HL-60 (cell line): ENCODE data around the gene GIMAP1.

Experiments used
- DNase-seq, 2 experiments: peaks; one replicate each; pipeline ENCODE4 v3.0.0-alpha.2; 2010 to 2020; ENCODE audit warnings: low read depth in 1 of 2, low spot score in 1 of 2
- H3K27ac ChIP-seq: fragments of 250-450 bp; sonication (Bioruptor Pico); replicated peaks from 2 replicates; pipeline ENCODE4 v1.5.1; 2020; ENCODE audit warnings: mild to moderate bottlenecking, moderate library complexity
- H3K27me3 ChIP-seq: fragments of 250-450 bp; sonication (Bioruptor Pico); 2 replicates; pipeline ENCODE4 v1.5.1; 2021; ENCODE audit warnings: mild to moderate bottlenecking, moderate library complexity; ENCODE audit not compliant: insufficient read depth, poor library complexity, severe bottlenecking
- H3K4me3 ChIP-seq: replicated peaks from 2 replicates; pipeline ENCODE4 v1.5.1; 2011; ENCODE audit warnings: mild to moderate bottlenecking, control low read depth, low read length; ENCODE audit not compliant: insufficient read depth
- CTCF ChIP-seq: IDR thresholded peaks from one replicate; pipeline ENCODE4 v1.5.1; 2011; ENCODE audit warnings: low read length, control low read depth, inconsistent platforms; ENCODE audit not compliant: insufficient read depth
- GABPA ChIP-seq: IDR thresholded peaks from 2 replicates; pipeline ENCODE4 v1.6.1; 2012; ENCODE audit warnings: low read depth
- POLR2AphosphoS5 ChIP-seq: IDR thresholded peaks from 2 replicates; pipeline ENCODE4 v1.6.1; 2012; ENCODE audit warnings: low read depth
- REST ChIP-seq: IDR thresholded peaks from 2 replicates; pipeline ENCODE4 v1.6.1; 2012; ENCODE audit warnings: low read depth; ENCODE audit not compliant: insufficient replicate concordance
- SPI1 ChIP-seq: IDR thresholded peaks from 2 replicates; pipeline ENCODE4 v1.6.1; 2012; ENCODE audit warnings: low read depth, mild to moderate bottlenecking, borderline replicate concordance

The GIMAP1 gene

GRCh38 chr7:150728609-150729008 lies 12.2 kb downstream of the GIMAP1 start:
- Histone ChIP-seq H3K4me3 (no peak overlapping the region), H3K27me3 (no peaks in the 10 kb centered on the region), H3K27ac (no peak overlapping the region)
- TF ChIP-seq GABPA (no peak), SPI1 (no peak), CTCF (no peak)
- no peak for DNase-seq

GRCh38 chr7:150731916-150732315 lies 15.5 kb downstream of the GIMAP1 start:
- DNase-seq, result no peak
- H3K4me3 ChIP-seq, result no peak overlapping the region
- no peak overlapping the region for H3K27ac ChIP-seq
- no peaks in the 10 kb centered on the region for H3K27me3 ChIP-seq
- TF ChIP-seq CTCF (no peak), POLR2AphosphoS5 (no peak)

- TF ChIP-seq REST (no peak), CTCF (no peak), SPI1 (no peak), GABPA (no peak), POLR2AphosphoS5 (no peak)
- H3K27me3 ChIP-seq, result no peaks in the 10 kb centered on the region
- no peak overlapping the region for H3K4me3 ChIP-seq
- no peak overlapping the region for H3K27ac ChIP-seq
- DNase-seq, result no peak
Observed at GRCh38 chr7:150732786-150733481, 16.5 kb downstream of the GIMAP1 start.

GRCh38 chr7:150733482-150734095 lies 17.2 kb downstream of the GIMAP1 start:
- H3K4me3 ChIP-seq, result no peak overlapping the region
- DNase-seq, result no peak
- TF ChIP-seq POLR2AphosphoS5 (no peak), REST (no peak), GABPA (no peak), SPI1 (no peak), CTCF (no peak)
- H3K27me3 ChIP-seq, result no peaks in the 10 kb centered on the region
- H3K27ac ChIP-seq, result no peak overlapping the region
